Measurements from ENCODE around the gene LAP3. TPM values are rescaled to one million over a fixed set of nuclear protein-coding genes. Genes with fewer than 3 reads are reported as not detected.
A peak's percentile ranks its signal among the peaks of the same experiment; 100 is the strongest.
"Not testable (repeated sequence)": the region's sequence is repeated elsewhere in the genome, so short reads cannot be mapped to it uniquely, and the experiment has no call there.

The LAP3 gene
- total and polyA plus RNA-seq, 8 donors, result 64.1 to 128 (median 71.7) TPM

DNA sequence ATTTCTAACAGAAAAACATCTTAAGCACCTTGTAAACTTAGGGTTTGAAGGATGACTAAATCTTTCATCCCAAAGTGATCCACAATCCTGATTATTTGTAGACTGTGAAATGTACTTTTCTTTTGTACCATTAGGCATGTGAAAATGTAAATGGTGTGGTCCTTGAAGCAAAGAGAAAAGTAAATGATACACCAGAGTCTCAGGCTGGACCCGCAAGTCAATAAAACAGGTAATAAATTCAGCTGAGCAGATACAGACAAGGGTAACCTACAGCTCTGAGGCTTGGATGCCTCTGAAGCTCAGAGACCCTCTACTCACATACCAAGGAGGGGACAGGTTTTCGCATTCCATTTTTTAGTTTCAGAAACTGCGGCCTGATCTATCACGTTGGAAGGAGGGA is 2.8 kb upstream of the LAP3 start:
- ATAC-seq (no peak), DNase-seq (no peak)
- Histone ChIP-seq H3K4me1 (peaks cover 11 to 16% of the 10 kb centered on the region in 2 donors), H3K9me3 (no peaks in the 10 kb centered on the region), H3K36me3 (no peaks in the 10 kb centered on the region), H3K27ac (no peak overlapping the region), H3K4me3 (no peak overlapping the region), H3K27me3 (no peaks in the 10 kb centered on the region)
- intact Hi-C loops (cut with DNase I), result no loop called here
- TF ChIP-seq, protein P1, sequence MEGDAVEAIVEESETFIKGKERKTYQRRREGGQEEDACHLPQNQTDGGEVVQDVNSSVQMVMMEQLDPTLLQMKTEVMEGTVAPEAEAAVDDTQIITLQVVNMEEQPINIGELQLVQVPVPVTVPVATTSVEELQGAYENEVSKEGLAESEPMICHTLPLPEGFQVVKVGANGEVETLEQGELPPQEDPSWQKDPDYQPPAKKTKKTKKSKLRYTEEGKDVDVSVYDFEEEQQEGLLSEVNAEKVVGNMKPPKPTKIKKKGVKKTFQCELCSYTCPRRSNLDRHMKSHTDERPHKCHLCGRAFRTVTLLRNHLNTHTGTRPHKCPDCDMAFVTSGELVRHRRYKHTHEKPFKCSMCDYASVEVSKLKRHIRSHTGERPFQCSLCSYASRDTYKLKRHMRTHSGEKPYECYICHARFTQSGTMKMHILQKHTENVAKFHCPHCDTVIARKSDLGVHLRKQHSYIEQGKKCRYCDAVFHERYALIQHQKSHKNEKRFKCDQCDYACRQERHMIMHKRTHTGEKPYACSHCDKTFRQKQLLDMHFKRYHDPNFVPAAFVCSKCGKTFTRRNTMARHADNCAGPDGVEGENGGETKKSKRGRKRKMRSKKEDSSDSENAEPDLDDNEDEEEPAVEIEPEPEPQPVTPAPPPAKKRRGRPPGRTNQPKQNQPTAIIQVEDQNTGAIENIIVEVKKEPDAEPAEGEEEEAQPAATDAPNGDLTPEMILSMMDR (IDR thresholded peaks at IDR 0.05), result no peak

DNA sequence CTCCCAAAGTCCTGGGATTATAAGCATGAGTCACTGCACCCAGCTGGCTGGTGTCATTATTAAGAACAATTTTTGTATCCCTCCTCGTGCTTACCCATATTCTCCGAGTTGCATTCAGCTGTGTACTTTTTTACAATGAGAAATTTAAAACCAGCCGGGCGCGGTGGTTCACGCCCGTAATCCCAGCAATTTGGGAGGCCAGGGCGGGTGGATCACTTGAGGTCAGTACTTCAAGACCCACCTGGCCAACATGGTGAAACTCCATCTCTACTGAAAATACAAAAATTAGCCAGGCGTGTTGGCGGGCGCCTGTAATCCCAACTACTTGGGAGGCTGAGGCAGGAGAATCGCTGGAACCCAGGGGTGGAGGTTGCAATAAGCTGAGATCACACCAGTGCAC is 1.8 kb upstream of the LAP3 start:
- DNase-seq; intact Hi-C loops (cut with DNase I); H3K36me3 ChIP-seq; H3K27ac ChIP-seq; ATAC-seq; H3K27me3 ChIP-seq; H3K4me3 ChIP-seq; H3K9me3 ChIP-seq: not testable (repeated sequence)
- peaks cover 11 to 26% of the 10 kb centered on the region in 2 donors for H3K4me1 ChIP-seq

DNA sequence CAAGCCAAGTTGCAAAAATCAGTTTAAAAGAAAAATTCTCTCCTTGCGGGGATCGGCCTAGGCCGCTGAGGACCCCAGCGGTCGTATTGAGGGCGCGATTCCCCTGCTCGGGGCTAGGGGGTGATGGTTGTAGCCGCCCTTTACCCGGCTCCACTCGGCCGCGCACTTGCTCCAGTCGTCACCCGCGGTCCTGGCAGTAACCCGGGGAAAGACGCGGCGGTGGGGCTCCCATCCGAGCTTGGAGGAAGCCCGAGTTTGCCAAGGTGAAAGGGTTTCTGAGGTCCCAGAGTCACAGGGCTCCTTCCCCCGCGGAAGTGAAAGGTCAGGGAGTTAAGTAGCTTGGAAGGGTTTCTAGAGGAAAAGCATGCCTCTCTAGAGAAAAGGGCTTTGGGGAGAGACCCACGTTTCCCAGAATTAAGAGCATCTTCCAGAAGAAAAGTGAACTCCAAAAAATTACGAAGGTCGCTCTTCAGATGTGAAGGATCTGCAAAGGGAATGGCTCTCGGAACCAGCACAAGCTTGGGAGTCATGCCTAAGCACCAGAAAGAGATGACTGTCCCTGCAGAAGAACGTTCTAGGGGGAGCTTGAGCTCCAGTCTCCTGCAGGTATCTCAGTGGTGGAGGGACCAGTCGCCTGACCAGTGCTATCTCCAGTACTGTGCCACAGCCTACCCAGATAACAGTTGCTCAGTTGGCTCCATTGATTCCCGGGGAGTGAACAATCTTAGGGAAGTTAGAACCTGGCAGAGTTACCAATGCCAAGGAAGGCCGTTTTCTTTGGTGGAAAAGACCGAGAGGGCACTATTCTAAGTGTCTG is 875 bp downstream of the LAP3 start:
- intact Hi-C loops (cut with DNase I), result no loop called here
- DNase-seq (peak in 3 of 4 donors; percentile 22 to 88 (median 65)), ATAC-seq (peak; percentile 18)
- H3K4me3 ChIP-seq, result peak overlapping the region; percentile 80 to 89
- H3K27me3 ChIP-seq, result no peaks in the 10 kb centered on the region
- TF ChIP-seq, protein P1 (IDR thresholded peaks at IDR 0.05), result no peak
- no peaks in the 10 kb centered on the region for H3K9me3 ChIP-seq
- peaks cover 0 to 26% of the 10 kb centered on the region in 2 donors for H3K36me3 ChIP-seq
- peaks cover 11 to 44% of the 10 kb centered on the region in 2 donors for H3K4me1 ChIP-seq
- peak overlapping the region; percentile 94 to 97 for H3K27ac ChIP-seq

DNA sequence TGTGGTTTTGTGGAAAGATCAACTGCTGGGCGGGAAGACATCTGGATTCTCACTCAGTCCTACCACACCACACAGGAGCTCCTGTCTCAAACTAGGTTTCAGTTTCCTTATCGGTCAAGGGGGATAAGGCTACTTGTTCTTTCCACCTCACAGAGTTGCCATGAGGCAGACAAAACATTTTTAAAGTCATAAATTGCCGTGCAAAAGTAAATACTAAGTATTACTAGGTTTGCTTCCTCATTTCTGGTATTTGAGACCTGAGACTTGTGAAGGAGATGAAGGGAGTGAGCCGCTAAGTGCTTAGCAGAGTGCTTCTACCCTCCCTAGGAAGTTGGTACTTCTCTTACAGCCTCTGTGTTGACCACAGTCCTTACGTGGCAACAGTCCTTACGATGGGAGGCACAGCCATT is 1.5 kb downstream of the LAP3 start:
- Histone ChIP-seq H3K4me3 (peak overlapping the region; percentile 80 to 89), H3K27ac (peak overlapping the region; percentile 94 to 97), H3K4me1 (peaks cover 11 to 44% of the 10 kb centered on the region in 2 donors), H3K27me3 (no peaks in the 10 kb centered on the region), H3K36me3 (peaks cover 0 to 32% of the 10 kb centered on the region in 2 donors), H3K9me3 (no peaks in the 10 kb centered on the region)
- ATAC-seq (peak; percentile 12), DNase-seq (no peak)
- TF ChIP-seq, protein P1 (IDR thresholded peaks at IDR 0.05), result no peak
- intact Hi-C loops (cut with DNase I), result no loop called here

DNA sequence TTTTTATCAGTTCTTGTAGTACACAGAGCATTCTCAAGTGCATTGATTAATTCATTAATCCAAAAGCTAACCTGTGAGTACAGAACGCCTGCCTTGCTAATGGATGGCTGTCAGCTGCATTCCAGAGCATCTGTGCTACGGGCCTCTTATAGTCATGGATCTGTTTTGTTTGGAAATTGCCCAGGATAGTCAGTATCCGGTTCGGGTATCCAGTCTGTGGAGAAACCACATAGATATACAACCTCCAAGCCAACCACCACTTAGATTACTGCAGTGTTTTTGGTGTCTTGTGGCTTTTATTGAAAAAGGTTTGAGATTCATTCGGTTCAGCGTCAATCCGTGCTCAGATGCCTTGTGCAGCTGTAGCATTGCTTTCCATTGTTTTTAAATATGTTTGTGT is 4.0 kb downstream of the LAP3 start:
- ATAC-seq (no peak), DNase-seq (no peak)
- Histone ChIP-seq H3K9me3 (no peaks in the 10 kb centered on the region), H3K36me3 (peaks cover 0 to 57% of the 10 kb centered on the region in 2 donors), H3K4me1 (peaks cover 11 to 44% of the 10 kb centered on the region in 2 donors), H3K27ac (peak overlapping the region; percentile 60 to 97), H3K4me3 (peak overlapping the region in 1 of 2 donors; percentile 89), H3K27me3 (no peaks in the 10 kb centered on the region)
- intact Hi-C loops (cut with DNase I), result no loop called here
- TF ChIP-seq, protein P1 (IDR thresholded peaks at IDR 0.05), result no peak
